Right lung (tissue), 10 donors: Measurements from ENCODE around the gene GAK. TPM values are rescaled to one million over a fixed set of nuclear protein-coding genes. Genes with fewer than 3 reads are reported as not detected.
"Not testable (repeated sequence)": the region's sequence is repeated elsewhere in the genome, so short reads cannot be mapped to it uniquely, and the experiment has no call there.

Experiments
- DNase-seq, 2 donors: peaks; one replicate each; pipeline ENCODE4 v3.0.0-alpha.2; 2013
- long read RNA-seq, 8 donors: transcript quantifications; one replicate each; lab custom pipeline, GENCODE V29; 2026
- polyA plus RNA-seq, 5 donors: library from polyadenylated mRNA; unstranded; fragments of 120-200 nt; gene quantifications; one replicate each; pipeline versions ENCODE4 v1.2.1 to v1.2.3, GENCODE V29; 2013; ENCODE audit warnings: inconsistent platforms in 1 of 5, low replicate concordance in 1 of 5; ENCODE audit not compliant: insufficient read length in 5 of 5, insufficient read depth in 1 of 5

Gene GAK
- 10 to 100 TPM; 37.5 to 62.9 (median 52.1) TPM for polyA plus RNA-seq
- long read RNA-seq, donor 1, full-length matches to known transcripts: 9 of 9 reads
- long read RNA-seq, donor 1, partial matches to known transcripts: 0 of 9 reads
- long read RNA-seq, donor 1, other reads (novel, unspliced or antisense): 0 of 9 reads
- long read RNA-seq, donor 2, partial matches to known transcripts: 0 of 2 reads
- long read RNA-seq, donor 2, other reads (novel, unspliced or antisense): 0 of 2 reads
- long read RNA-seq, donor 3, full-length matches to known transcripts: 7 of 7 reads
- long read RNA-seq, donor 3, partial matches to known transcripts: 0 of 7 reads
- long read RNA-seq, donor 3, other reads (novel, unspliced or antisense): 0 of 7 reads
- long read RNA-seq, donor 4, partial matches to known transcripts: 0 of 3 reads
- long read RNA-seq, donor 4, other reads (novel, unspliced or antisense): 0 of 3 reads
- long read RNA-seq, donor 5, partial matches to known transcripts: 12 of 14 reads
- long read RNA-seq, donor 5, other reads (novel, unspliced or antisense): 0 of 14 reads
- long read RNA-seq, donor 6, full-length matches to known transcripts: 7 of 7 reads
- long read RNA-seq, donor 6, partial matches to known transcripts: 0 of 7 reads
- long read RNA-seq, donor 6, other reads (novel, unspliced or antisense): 0 of 7 reads
- long read RNA-seq, donor 7, full-length matches to known transcripts: 3 of 8 reads
- long read RNA-seq, donor 7, partial matches to known transcripts: 5 of 8 reads
- long read RNA-seq, donor 7, other reads (novel, unspliced or antisense): 0 of 8 reads
- long read RNA-seq, donor 8, partial matches to known transcripts: 0 of 2 reads
- long read RNA-seq, donor 8, other reads (novel, unspliced or antisense): 0 of 2 reads

DNA sequence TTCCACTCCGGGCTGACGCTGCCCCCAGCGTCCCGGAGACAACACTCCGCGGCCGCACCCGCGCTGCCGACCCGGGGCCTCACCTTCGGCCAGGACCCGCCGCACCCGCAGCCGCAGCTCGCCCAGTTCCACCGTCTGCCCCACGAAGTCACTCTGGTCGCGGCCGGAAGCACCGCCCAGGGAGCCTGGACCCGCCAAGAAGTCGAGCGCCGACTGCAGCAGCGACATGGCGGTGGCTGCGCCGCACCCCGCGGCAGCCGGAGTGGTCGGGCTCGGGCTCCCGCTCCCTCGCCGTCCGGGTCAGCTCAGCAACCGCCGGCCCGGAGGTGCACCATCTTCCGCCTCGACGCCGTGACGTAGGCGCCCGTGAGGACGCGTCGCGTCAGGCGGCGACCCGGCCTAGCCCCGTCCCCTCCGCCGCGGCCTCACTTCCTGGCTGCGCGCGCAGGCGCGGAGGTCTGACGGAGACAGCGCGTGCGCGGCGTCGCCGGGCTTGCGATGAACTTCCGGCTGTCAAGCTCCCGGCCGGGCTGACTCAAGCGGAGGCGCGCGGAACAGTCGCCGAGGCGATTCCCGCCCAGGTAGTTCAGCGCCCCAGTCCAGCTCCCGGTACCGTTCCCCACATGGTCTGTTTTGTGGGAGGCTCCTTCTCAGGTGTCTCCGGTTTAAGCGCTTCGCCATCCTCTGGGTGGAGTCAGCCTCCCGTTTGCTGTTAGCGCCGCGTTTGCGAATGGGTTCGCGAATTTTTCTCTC, at the start of gene GAK, which contains the start of gene TMEM175:
GAK (minus strand) TSS at position 357 of the 753 bp plus-strand sequence; CDS start at position 228, 129 bp downstream.
TMEM175 (plus strand) TSS at position 501 of the 753 bp plus-strand sequence. CDS start 15,280 bp downstream, outside the sequence.
- DNase-seq: peak; percentile 96 to 97

DNA sequence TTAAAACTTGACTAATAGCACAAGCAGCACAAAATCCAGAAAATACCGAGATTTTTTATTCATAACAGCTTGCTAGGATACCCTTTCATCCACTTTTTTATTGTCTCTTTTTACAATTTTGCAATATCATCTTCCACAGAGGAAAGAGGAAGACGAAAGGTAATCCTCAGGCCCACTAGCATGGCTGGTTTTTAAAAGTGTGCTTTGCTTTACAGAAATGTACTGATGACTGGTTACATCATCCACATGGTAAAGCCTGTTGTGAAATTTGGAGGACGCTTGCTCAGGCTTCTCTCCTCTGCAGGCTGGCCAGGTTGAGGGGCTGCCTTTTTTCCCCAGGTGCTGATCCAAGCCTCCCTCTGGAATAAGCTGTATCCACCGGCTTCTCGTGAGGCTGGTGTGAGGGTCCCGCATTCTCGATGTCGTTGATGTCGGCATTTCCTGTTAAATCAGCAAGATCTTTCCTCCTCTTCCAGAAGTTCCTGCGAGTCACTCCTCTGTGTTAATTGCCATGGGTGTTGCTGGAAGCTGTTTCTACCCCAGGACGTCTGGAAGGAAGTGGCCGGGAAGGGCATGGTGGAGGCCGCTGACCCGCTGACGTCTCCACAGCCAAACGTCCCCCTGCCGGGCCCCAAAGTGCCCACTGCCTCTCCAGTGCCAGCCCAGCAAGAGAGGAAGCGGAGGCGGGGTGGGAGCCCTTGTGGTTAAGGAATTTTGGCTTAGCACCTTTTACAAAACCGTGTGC, 47.0 kb upstream of the GAK start:
- DNase-seq: no peak

DNA sequence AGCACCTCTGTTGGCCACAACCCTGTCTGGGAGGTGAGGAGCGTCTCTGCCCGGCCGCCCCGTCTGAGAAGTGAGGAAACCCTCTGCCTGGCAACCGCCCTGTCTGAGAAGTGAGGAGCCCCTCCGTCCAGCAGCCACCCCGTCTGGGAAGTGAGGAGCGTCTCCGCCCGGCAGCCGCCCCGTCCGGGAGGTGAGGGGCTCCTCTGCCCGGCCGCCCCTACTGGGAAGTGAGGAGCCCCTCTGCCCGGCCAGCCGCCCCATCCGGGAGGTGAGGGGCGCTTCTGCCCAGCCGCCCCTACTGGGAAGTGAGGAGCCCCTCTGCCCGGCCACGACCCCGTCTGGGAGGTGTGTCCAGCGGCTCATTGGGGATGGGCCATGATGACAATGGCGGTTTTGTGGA, 43.9 kb upstream of the GAK start:
- not testable (repeated sequence) for DNase-seq

DNA sequence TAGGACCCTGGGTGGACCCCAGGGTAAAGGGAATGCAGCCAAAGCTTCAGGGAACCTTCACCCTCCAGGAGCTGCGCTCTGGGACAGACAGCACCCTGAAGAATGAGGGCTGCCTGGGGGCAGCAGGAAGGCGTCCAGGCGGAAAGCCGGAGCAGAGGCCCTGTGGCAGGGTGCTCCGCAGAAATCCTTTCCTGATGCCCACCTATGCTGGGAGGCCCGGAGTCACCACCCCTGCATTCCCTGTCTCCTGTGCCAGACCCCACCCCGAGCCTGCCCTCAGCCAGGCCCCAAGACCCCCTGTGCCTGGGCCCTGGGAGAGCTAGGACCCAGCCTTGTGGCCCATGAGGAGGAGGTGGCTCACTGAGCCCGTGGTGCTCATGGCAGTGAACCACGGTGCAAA, 42.6 kb upstream of the GAK start:
- DNase-seq: no peak

DNA sequence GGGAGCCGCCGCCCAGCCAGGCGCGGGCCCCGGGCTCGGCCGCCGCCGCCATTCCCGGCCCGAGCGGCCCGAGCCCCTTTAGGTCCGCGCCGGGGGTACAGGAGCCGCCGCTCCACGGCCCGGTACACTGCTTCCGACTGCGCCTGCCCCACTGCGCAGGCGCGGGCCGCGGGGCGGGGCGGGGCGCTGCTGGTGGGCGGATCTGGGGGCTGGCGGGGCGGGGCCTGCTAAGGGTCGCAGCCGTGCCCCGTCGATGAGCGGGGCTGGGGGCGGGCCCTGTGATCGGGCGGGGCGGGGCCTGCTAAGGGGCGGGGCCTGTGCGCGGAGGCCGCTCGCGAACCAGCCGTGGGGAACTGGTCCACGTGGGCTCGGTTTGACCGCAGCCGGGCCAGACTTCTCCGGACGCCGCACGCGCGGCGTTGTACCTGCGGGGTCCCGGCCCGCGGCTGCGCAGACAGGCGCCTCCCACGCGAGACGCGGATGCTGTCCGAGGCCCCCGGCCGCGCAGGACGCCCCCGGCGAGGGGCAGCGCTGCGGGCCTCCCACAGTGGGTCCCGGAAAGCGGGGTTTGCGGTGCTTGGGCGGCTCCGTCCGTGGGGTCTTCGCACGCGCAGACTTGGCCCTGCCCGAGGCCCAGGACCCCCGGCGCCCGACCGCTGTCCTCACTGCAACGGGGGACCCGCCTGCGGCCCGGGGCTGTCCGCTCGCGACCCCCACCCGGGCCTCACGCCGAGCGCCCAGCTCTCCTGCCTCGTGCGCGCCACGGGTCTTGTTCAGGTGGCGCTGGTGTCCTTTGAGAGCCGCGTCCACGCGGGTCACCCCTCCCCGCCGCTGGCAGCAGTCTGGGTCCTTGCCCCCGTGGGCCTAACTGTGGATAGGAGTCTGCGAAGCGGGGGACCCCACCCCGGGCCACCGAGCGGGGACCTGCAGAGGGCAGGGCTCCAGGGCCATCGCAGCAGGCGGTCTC, 41.6 kb upstream of the GAK start, which contains the start of gene DGKQ:
DGKQ (minus strand) TSS at position 139 of the 967 bp plus-strand sequence; CDS start at position 52, 87 bp downstream.
- peak; percentile 62 to 68 for DNase-seq

DNA sequence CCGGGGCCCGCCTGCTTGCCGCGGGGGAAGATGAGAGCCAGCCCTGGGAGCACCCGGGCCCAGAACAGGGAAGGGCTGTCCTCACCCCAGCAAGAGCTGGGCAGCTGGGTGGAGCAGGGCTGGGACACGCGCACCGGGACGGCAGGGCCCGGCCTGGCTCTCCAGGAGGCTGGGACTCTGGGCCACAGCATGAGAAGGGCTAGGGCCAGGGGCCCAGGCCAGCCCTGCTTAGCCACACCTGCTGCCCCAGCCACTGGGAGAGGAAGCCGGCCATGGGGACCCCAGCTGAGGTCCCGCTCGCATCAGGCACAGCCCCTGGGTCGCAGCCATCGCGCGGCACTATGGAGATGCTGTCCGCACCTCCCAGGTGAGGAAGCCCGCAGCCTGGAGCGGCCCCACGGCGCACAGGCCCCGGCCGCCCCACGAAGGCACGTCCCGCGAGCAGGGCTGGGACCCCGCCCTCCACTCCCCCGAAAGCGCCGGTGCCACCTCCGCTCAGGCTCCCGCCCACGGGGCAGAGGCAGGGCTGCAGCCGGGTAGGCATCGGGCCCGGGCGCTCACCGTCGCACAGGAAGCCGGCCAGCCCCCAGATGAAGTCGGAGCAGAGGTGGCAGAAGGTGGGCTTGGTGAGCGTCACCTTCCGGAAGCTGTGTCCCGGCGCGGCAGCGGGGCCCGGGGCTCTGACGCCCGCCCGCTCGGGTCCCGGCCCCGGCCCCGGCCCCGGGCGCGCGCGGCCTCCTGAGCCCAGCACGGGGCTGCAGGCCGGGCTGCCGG, 40.7 kb upstream of the GAK start:
- DNase-seq: no peak

DNA sequence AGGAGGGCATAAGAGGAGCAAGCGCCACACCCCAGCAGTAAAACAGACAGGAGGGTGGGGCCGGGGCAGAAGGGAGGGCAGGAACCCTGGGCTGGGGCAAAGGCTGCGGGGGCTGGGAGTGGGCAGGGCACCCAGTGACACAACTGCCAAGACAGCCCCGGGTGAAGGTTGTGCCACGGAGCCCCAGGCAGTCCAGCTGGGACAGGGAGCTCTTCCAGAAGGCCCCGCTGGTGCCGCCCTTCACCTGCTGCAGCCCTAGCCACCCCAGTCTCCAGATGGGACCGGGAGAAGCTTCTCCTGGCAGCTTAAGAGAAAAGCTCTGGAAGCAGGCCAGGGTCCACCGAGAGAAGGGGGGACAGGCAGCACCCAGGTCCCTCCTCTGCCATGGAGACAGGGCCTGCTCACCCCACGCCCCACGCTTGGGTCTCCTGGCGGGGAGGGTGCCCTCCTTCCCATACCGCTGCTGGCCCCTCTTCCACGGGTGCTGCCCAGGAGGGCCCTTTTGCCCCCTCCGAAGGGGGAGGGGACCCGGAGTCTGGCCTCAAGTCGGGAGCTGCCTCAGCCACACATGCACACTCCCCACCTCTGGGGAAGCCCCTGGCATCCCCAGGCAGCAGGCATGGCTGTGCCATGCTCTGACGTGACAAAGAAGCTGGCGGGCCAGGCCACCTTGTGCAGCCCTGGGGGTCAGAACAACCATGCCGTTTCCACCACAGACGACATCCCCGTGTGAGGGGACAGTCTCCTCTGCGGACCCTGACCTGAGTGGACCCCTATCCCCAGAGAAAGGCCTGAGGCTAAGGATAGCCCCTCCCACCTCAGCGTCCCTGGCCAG, 39.8 kb upstream of the GAK start:
- DNase-seq: no peak

DNA sequence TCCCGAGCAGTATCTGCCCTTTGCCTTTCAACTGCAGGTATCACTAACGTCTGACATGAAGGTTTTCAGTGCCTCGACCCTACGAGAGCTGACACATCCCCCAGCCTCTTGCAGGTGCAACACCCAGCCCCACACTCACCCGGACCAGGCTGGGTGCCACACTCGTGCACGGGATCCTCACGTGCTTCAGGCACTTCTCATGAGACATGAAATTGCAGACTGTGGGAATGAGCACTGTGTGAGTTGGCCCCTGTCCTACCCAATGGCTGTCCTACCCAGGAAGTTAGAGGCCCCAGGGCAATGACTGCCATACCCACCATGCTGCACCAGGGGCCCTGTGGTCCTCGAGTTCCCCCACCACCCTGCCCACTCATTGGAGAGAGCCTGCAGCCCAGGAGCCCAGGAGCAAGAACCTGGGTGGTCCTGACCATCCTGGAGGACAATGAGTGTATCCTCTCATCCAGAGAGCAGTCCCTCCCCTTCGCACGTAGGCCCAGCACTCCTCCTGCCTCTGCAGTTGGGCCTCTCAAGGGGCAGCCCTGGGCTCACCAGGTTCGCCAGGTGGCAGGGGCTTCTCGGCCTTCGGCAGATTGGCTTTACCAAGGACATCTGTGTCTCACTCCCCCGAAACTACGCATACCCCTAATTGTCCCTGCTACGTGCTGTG, 38.9 kb upstream of the GAK start:
- no peak for DNase-seq

DNA sequence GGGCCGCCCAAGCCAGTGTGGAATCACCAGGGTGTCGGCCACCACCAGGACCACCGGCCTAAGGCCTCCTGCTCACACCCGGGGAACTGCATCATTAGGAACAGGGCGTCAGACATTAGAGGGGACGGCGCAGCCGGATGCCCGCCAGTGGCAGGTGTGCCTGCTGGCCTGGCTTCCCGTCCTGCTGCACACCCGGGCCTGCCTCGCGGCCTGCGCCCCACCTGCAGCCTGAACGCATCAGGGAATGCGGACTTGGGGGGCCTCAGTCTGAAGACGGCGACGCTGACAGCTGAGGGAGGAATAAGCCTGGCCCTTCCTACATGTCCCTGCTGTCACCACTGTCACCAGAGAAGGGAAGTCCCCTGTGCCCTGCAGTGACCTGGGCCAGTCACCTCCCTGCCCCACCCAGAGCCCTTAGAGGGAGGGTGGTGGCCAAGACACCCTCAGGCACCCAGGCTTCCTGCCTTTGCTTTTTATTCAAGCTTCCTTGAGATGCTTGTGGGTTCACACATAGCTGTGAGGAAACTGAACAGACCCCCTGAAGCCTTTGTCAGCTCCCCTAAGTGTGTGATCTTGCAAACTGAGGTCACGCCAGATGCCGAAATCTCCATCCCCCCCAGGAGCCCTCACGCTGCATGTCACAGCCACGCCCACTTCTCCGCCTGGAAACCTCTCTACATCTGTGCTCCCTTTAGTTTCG, 38.1 kb upstream of the GAK start:
- no peak for DNase-seq

DNA sequence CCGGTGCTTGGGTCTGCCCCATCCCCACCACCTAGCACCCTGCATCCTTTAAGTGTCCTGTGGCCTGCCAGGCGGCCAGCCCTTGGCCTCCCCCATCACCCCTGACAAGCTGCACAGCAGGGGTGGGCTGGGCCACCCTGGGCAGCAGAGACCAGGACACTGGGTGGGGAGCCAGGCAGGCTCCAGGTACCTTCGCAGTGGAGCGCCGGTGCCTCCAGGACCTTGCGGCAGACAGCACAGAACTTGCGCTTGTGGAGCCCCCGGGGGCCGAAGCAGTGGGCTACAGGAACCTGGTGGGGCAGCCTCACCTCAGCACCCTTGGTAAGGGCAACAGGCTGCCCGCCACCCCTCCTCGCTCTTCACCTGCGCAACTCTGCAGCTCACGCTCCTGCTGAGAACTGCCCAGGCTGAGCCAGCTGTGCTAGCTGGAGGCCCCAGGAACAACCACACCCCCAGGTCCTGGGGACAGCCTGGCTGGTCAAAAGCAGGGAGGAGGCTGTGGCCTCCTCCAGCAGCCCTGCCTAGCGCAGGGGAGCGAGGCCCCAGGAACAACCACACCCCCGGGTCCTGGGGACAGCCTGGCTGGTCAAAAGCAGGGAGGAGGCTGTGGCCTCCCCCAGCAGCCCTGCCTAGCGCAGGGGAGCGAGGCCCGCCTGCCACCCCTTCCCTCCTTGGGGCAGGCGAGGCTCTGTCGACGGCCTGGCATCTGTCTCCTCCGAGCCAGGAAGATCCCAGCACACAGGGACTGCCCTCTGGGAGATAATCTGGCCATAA, 36.7 kb upstream of the GAK start:
- DNase-seq: no peak

DNA sequence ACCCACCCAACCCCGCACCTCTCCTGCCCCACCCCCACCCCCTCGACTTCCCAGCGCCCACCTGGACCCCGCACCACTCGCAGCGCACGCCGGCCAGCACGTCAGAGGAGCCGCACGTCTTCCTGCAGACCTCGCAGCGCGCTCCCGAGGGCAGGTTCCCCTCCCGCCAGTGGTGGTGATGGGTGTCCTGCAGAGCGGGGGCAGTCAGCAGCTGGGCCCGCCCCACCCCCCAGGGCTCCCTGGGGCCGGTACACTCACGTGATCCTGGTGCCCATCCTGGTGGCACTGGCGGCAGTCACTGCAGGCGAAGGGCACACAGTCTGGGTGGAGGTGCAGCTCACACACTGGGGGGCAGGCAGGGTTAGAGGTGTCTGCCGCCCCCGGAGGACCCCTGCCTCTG, 36.1 kb upstream of the GAK start:
- DNase-seq: no peak

DNA sequence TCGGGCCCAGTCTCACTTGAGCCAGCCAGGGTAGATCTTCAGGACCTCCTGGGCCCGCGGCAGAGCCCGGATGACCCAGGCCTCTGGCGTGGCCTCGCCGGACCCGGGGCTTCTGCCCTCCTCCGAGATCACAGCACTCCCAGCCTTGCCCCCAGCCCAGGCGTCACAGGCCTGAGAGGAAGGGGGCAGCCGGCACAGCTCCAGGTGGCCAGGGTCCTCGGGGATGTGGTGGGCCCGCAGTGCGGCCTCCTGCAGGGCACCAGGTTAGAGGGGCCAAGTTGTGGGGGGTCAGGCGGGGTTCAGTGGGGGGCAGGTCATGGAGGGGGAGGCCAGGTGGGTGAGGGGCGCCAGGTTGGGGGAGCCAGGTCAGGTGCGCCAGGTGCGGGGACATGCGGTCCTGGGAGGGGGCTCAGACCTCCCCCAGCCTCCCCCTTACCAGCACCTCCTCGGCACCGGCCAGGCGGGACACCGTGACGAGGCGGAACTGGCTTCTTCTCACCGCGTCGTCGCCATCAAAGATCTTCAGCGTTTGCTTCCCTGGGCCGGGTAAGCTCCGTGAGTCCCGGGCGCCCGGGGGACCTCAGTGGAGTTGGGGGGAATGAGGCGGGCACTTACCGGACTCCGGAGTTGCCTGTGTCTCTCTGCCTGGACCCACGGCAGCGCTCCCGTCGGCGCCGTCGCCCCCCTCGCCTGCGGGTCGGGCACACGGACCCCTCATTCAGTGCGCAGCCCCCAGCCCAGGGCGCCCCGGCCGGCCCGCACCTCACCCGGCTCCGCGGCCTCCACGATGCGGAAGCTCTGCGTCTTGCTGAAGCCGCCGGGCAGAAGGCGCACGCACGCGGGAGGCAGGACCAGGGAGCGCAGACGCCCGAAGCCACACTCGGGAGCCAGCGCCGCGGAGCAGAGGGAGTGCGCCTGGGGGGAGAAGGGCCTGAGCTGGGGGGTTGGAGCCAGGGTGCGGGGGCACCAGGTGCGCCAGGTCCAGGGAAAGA, 35.3 kb upstream of the GAK start:
- no peak for DNase-seq

DNA sequence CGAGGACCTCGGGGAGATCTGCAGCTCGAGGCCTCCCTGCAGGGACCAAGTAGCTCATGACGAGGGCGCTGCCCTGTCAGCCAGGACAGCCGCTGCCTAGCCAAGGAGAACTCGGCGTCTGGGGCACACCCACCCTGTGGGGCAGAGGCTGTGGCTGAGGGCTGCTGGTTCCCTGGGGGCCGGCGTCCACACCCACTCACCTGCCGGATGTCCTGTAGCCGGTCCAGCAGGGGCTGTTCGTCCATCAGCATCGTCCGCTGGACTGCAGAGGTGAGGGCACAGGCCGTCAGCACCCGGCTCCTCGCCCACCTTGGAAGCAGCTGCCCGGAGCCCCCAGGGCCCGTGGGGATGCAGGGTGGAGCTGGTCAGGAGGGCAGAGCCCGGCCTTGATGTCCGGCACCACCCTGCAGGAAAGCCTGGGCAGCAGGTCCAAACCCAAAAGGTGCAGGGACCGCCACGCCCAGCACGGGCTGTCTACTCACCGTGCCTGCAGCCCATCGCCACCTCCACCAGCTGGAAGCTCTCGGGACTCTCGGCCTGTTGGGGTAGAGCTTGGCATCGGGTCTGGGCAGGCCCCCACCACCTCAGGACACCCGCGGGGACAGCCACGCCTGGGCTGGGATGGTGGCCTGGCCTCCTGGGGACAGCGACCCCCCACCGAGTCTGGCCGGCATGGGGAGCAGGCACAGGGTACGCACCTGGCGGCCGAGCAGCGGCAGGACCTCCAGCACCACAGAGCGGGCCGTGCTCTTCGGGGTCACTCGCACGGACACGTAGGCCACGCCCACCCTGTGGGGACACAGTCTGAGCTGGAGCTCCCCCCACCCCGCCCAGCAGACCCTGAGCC, 34.4 kb upstream of the GAK start:
- DNase-seq: no peak

DNA sequence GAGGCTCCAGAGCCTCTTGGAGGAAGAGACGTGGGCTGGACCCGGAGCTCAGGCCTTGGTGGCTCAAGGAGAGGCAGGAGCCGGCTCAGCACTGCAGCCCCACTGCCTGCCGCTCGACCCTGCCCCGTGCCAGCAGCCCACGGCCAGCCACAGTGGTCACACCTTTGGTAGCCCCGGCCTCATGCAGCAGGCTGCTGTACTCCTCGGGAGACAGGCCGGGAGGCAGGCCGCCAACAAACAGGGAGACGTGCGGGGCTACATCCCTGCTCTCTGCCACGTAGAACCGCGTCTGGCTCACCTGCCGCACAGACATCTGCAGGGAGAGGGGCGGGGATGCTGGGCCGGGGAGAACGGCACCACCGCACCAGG, 33.6 kb upstream of the GAK start:
- DNase-seq: no peak
